ENCODE measurements around the gene ITPRID2. TPM values are rescaled to one million over a fixed set of nuclear protein-coding genes. Genes with fewer than 3 reads are reported as not detected.

Gene ITPRID2
- total and polyA plus RNA-seq, 2 of the 4 experiments (the other 2 are of a cell fraction), result 74.1 to 187 TPM

- Histone ChIP-seq H3K27ac (ENCODE audit: insufficient read depth, low read length) (peak overlapping the region; percentile 98), H4K8ac (ENCODE audit: low read depth in 2 of 2, low read length in 2 of 2) (peak overlapping the region; percentile 64 to 81; a peak in 3 of 4 replicates), H3K14ac (replicated peaks; ENCODE audit: low read depth, low read length) (peak overlapping the region; percentile 88), H4K20me1 (ENCODE audit: insufficient read depth, low read length) (peaks cover 4% of the 10 kb centered on the region; the same call in 1 of the 2 replicates), H4K5ac (ENCODE audit: low read depth, low read length) (peak overlapping the region; percentile 88; the same call in 1 of the 2 replicates), H3K9me1 (ENCODE audit: insufficient read depth, low read length) (no peaks in the 10 kb centered on the region), H3K56ac (ENCODE audit: extremely low read depth, insufficient read depth, low read length) (peak overlapping the region; percentile 91), H3K9me3 (ENCODE audit: control insufficient read depth, insufficient read depth, low read length) (no peaks in the 10 kb centered on the region), H3K4me3 (ENCODE audit: insufficient read depth, low read depth, low read length) (peak overlapping the region; percentile 98), H2BK15ac (ENCODE audit: low read depth, low read length) (peak overlapping the region; percentile 35; the same call in 2 of the 3 replicates), H3K4me2 (ENCODE audit: low read depth, low read length) (peak overlapping the region; percentile 99), H3K36me3 (ENCODE audit: control insufficient read depth, insufficient read depth, low read length) (peaks cover under 1% of the 10 kb centered on the region), H2AK9ac (replicated peaks; ENCODE audit: low read depth, low read length, poor library complexity) (peak overlapping the region; percentile 96), H3K4me1 (ENCODE audit: control insufficient read depth, insufficient read depth, low read length) (peaks cover 3% of the 10 kb centered on the region; the same call in 1 of the 2 replicates), H4K91ac (ENCODE audit: insufficient read depth, low read depth, low read length) (peak overlapping the region; percentile 21), H3K27me3 (ENCODE audit: control insufficient read depth, insufficient read depth, low read length) (no peaks in the 10 kb centered on the region), H2BK20ac (ENCODE audit: low read depth, low read length) (peak overlapping the region; percentile 54; the same call in 1 of the 2 replicates), H2AFZ (replicated peaks; ENCODE audit: low read length, poor library complexity) (peak overlapping the region; percentile 82), H3K18ac (ENCODE audit: low read depth, low read length) (peak overlapping the region; percentile 91), H2AK5ac (ENCODE audit: low read depth, low read length) (peak overlapping the region; percentile 92), H2BK5ac (ENCODE audit: low read depth, low read length, poor library complexity, severe bottlenecking) (peak overlapping the region; percentile 88), H3K79me1 (ENCODE audit: low read depth in 1 of 2, low read length in 2 of 2) (peaks cover 0 to 15% of the 10 kb centered on the region in 2 experiments; a peak in 1 of 4 replicates), H3K9ac (ENCODE audit: low read depth, low read length) (peak overlapping the region; percentile 98), H3K23ac (ENCODE audit: low read depth, low read length) (peak overlapping the region; percentile 76), H3K4ac (ENCODE audit: low read depth, low read length) (peak overlapping the region; percentile 92), H2BK120ac (ENCODE audit: low read depth, low read length) (peak overlapping the region; percentile 79)
- no peak for ATAC-seq (ENCODE audit: low read depth)
- ChIA-PET POLR2A (ENCODE audit: unreplicated experiment) (no interaction called here), CTCF (interaction anchor here (0.9 to 1.5 kb wide), 2 partner anchors 11 to 12 kb away, joined by 3 read pairs; no protein-coding TSS in a partner anchor)
- TF ChIP-seq ELK1 (IDR thresholded peaks at IDR 0.05; ENCODE audit: borderline replicate concordance, low read depth, low read length), result no peak
- no peak for TF ChIP-seq MAZ (IDR thresholded peaks at IDR 0.05; ENCODE audit: borderline replicate concordance, low read depth, low read length)
- TF ChIP-seq BHLHE40 (IDR thresholded peaks at IDR 0.05; ENCODE audit: low read depth, low read length), result no peak
- TF ChIP-seq RCOR1 (IDR thresholded peaks at IDR 0.05; ENCODE audit: insufficient replicate concordance, low read length), result no peak
- no peak for TF ChIP-seq CTCF (conservative IDR thresholded peaks at IDR 0.05; ENCODE audit: low read depth, low read length)
- no peak for TF ChIP-seq NFE2L2 (IDR thresholded peaks at IDR 0.05; ENCODE audit: low read depth, low read length)
- TF ChIP-seq FOS (IDR thresholded peaks at IDR 0.05; ENCODE audit: low read depth, low read length), result no peak
- no peak for TF ChIP-seq POLR2A (IDR thresholded peaks at IDR 0.05; ENCODE audit: low read depth, low read length)
- no peak for TF ChIP-seq MXI1 (IDR thresholded peaks at IDR 0.05; ENCODE audit: borderline replicate concordance, low read depth, low read length)
- no peak for TF ChIP-seq CEBPB (IDR thresholded peaks at IDR 0.05; ENCODE audit: low read depth, low read length)
- TF ChIP-seq SMC3 (IDR thresholded peaks at IDR 0.05; ENCODE audit: low read depth, low read length), result no peak
- TF ChIP-seq USF2 (IDR thresholded peaks at IDR 0.05; ENCODE audit: low read depth, low read length), result no peak
- no peak for TF ChIP-seq RAD21 (IDR thresholded peaks at IDR 0.05; ENCODE audit: low read length)
- DNase-seq, result peak; percentile 58
- no TSS peak for BruUV-seq (replicated peaks)
- intact Hi-C loops (cut with micrococcal nuclease) (loop anchor here (5.0 to 10.0 kb wide), 3 partner anchors 106 to 1768 kb away; no protein-coding TSS in a partner anchor), in situ Hi-C loops (cut with MboI; ENCODE audit: low sequenced_read_pairs) (loop anchor here (10.0 kb wide), 1 partner anchor 1768 kb away; no protein-coding TSS in a partner anchor), dilution Hi-C loops (cut with HindIII; ENCODE audit: low sequenced_read_pairs, unreplicated experiment) (no loop called here)
- WGBS, 2 experiments (ENCODE audit: extremely low coverage in 2 of 2, insufficient read length in 1 of 2), result no CpG with 5 or more reads among the region's 10 CpGs
These were observed 1.4 kb downstream of the ITPRID2 start for GRCh38 chr2:181892799-181893435.

Data from IMR-90 (cell line).